Testis (tissue), 3 donors: ENCODE data around the gene ENO1. TPM values are rescaled to one million over a fixed set of nuclear protein-coding genes. Genes with fewer than 3 reads are reported as not detected.
A peak's percentile ranks its signal among the peaks of the same experiment; 100 is the strongest.

Experiments
- DNase-seq: peaks from one replicate; pipeline ENCODE4 v3.0.0-alpha.2; 2019
- H3K27ac ChIP-seq, 2 donors: fragments of 200-600 bp; sonication (generic); one replicate each; pipeline ENCODE4 v1.5.1; 2019
- H3K27me3 ChIP-seq: fragments of 200-600 bp; sonication (generic); one replicate; pipeline ENCODE4 v1.5.1; 2019
- H3K36me3 ChIP-seq: fragments of 200-600 bp; sonication (generic); one replicate; pipeline ENCODE4 v1.5.1; 2017; ENCODE audit warnings: low read depth; ENCODE audit errors: missing control alignments
- H3K4me1 ChIP-seq: fragments of 200-600 bp; sonication (generic); one replicate; pipeline ENCODE4 v1.5.1; 2019
- H3K4me3 ChIP-seq, 2 donors: fragments of 200-600 bp; sonication (generic); one replicate each; pipeline ENCODE4 v1.5.1; 2017 to 2019
- H3K9me3 ChIP-seq: fragments of 200-600 bp; sonication (generic); one replicate; pipeline ENCODE4 v1.5.1; 2017
- CTCF ChIP-seq, 3 experiments: fragments of 450-650 bp in 2 of 3; fragments of 200-600 bp in 1 of 3; sonication (generic) in 1 of 3; IDR thresholded peaks; one replicate each; pipeline ENCODE4 v1.5.1; 2016 to 2019; ENCODE audit warnings: antibody characterized with exemption in 3 of 3, mild to moderate bottlenecking in 2 of 3, moderate library complexity in 1 of 3
- POLR2A ChIP-seq: fragments of 450-650 bp; IDR thresholded peaks from one replicate; pipeline ENCODE4 v1.6.1; 2017; ENCODE audit warnings: antibody characterized with exemption, mild to moderate bottlenecking, moderate library complexity
- WGBS, 2 donors: methylation state at CpG; one replicate each; pipeline ENCODE4 v1.1.5; 2018; 5-methylcytosine and 5-hydroxymethylcytosine counted together
- intact Hi-C: fragments of 100-400 bp; cut with DNase I; formaldehyde crosslinking; loops from one replicate; pipeline ENCODE4 v1.15.1; 2023; ENCODE audit warnings: low total_unique reads
- polyA plus RNA-seq: library from polyadenylated mRNA; stranded (reverse); fragments of 350-450 nt; fragmentation: Illumina TruSeq; extraction: RNeasy Lipid Tissue Mini Kit (QIAGEN cat#74804); gene quantifications from one replicate; pipeline ENCODE4 v1.2.3, GENCODE V29; 2014; ENCODE audit warnings: low read depth, low replicate concordance; ENCODE audit not compliant: insufficient read depth
- total RNA-seq, 2 donors: library from RNA; depleted of rRNA; stranded (reverse); fragments of >200 nt; gene quantifications; one replicate each; pipeline ENCODE4 v1.2.3, GENCODE V29; 2016

ENO1 gene
- total and polyA plus RNA-seq, 3 donors from 2014 or later, result 310 to 589 (median 380) TPM

- H3K4me1 ChIP-seq, result peaks cover 41% of the 10 kb centered on the region
- no peaks in the 10 kb centered on the region for H3K27me3 ChIP-seq
- no peaks in the 10 kb centered on the region for H3K36me3 ChIP-seq
- TF ChIP-seq POLR2A (no peak), CTCF (IDR thresholded peaks at IDR 0.05) (no peak)
- H3K9me3 ChIP-seq, result no peaks in the 10 kb centered on the region
- intact Hi-C loops, result no loop called here
- WGBS, 2 donors, result 41 to 61% methylated on average over 3 of the region's 3 CpGs
- peak overlapping the region in 1 of 2 donors; percentile 26 for H3K27ac ChIP-seq
- DNase-seq, result no peak
- H3K4me3 ChIP-seq, result no peak overlapping the region
Observed at GRCh38 chr1:8883491-8883890, 5.0 kb upstream of the ENO1 start.

- peaks cover 53% of the 10 kb centered on the region for H3K4me1 ChIP-seq
- no peak overlapping the region for H3K4me3 ChIP-seq
- no peak for TF ChIP-seq POLR2A
- no peak for TF ChIP-seq CTCF (IDR thresholded peaks at IDR 0.05)
- no peaks in the 10 kb centered on the region for H3K9me3 ChIP-seq
- intact Hi-C loops, result no loop called here
- 12 to 14% methylated on average over 9 of the region's 9 CpGs for WGBS, 2 donors
- H3K36me3 ChIP-seq, result no peaks in the 10 kb centered on the region
- no peaks in the 10 kb centered on the region for H3K27me3 ChIP-seq
- peak overlapping the region; percentile 96 to 97 for H3K27ac ChIP-seq
- peak; percentile 74 for DNase-seq
Observed at GRCh38 chr1:8879922-8880676, 1.6 kb upstream of the ENO1 start.

- intact Hi-C loops, result no loop called here
- DNase-seq, result no peak
- Histone ChIP-seq H3K4me1 (peaks cover 52% of the 10 kb centered on the region), H3K27me3 (no peaks in the 10 kb centered on the region), H3K9me3 (no peaks in the 10 kb centered on the region), H3K27ac (peak overlapping the region; percentile 96 to 97), H3K4me3 (peak overlapping the region; percentile 88 to 94), H3K36me3 (no peaks in the 10 kb centered on the region)
- TF ChIP-seq POLR2A, result no peak
- TF ChIP-seq CTCF (IDR thresholded peaks at IDR 0.05), result no peak
- 17 to 19% methylated on average over 11 of the region's 11 CpGs for WGBS, 2 donors
Observed at GRCh38 chr1:8879464-8879921, 1.0 kb upstream of the ENO1 start.

- peak overlapping the region; percentile 96 to 97 for H3K27ac ChIP-seq
- intact Hi-C loops, result no loop called here
- WGBS, 2 donors, result 1% methylated on average over 47 to 82 of the region's 82 CpGs
- H3K36me3 ChIP-seq, result no peaks in the 10 kb centered on the region
- peak overlapping the region; percentile 88 to 94 for H3K4me3 ChIP-seq
- H3K27me3 ChIP-seq, result no peaks in the 10 kb centered on the region
- H3K9me3 ChIP-seq, result no peaks in the 10 kb centered on the region
- peak; percentile 99 for DNase-seq
- peaks cover 50% of the 10 kb centered on the region for H3K4me1 ChIP-seq
- TF ChIP-seq CTCF (IDR thresholded peaks at IDR 0.05) (peak in 2 of 3 experiments; percentile 10 to 17), POLR2A (peak; percentile 1)
Observed at GRCh38 chr1:8878698-8879463, 395 bp upstream of the ENO1 start.
